H1 (cell line): ENCODE measurements around the gene CRTAC1. TPM values are rescaled to one million over a fixed set of nuclear protein-coding genes. Genes with fewer than 3 reads are reported as not detected.

ENCODE experiments used
- CTCF ChIA-PET: fragments of 300-600 bp; sonication (Branson Sonifier 250); formaldehyde crosslinking; loops from one replicate; lab custom pipeline; 2021; ENCODE audit not compliant: partially characterized antibody; lab: Charles Lee
- POLR2A ChIA-PET: fragments of 300-600 bp; sonication (Branson Sonifier 250); formaldehyde crosslinking; loops from one replicate; lab custom pipeline; 2021; ENCODE audit warnings: inconsistent platforms; ENCODE audit not compliant: partially characterized antibody; lab: Charles Lee
- DNase-seq, 2 experiments: peaks; one replicate each; pipeline versions ENCODE4 v3.0.0 to v3.0.0-alpha.2; 2010 to 2022; ENCODE audit warnings: low spot score in 2 of 2, low read depth in 1 of 2, mixed read lengths in 1 of 2
- FAIRE-seq: peaks from 2 replicates; lab custom pipeline; 2011; peaks lifted over from hg19 to GRCh38; lab: Jason Lieb, UNC
- H2AFZ ChIP-seq: 2 replicates; pipeline ENCODE4 v1.8.1; 2012; ENCODE audit warnings: low read length, inconsistent platforms
- H2AK5ac ChIP-seq: 2 replicates; pipeline ENCODE4 v1.6.1; 2013; ENCODE audit warnings: low read depth, low read length
- H2BK120ac ChIP-seq: replicated peaks from 2 replicates; pipeline ENCODE3; 2013; ENCODE audit warnings: low read depth, low read length, inconsistent platforms
- H2BK12ac ChIP-seq: 2 replicates; pipeline ENCODE4 v1.6.1; 2013; ENCODE audit warnings: low read depth, low read length
- H2BK15ac ChIP-seq: 2 replicates; pipeline ENCODE4 v1.6.1; 2013; ENCODE audit warnings: low read length
- H2BK20ac ChIP-seq: 2 replicates; pipeline ENCODE4 v1.6.1; 2013; ENCODE audit warnings: low read length
- H2BK5ac ChIP-seq: 2 replicates; pipeline ENCODE4 v1.6.1; 2013; ENCODE audit warnings: low read depth, low read length
- H3K14ac ChIP-seq: 2 replicates; pipeline ENCODE4 v1.6.1; 2013; ENCODE audit warnings: inconsistent platforms; ENCODE audit not compliant: insufficient read length
- H3K18ac ChIP-seq: 2 replicates; pipeline ENCODE4 v1.6.1; 2013; ENCODE audit warnings: low read length; ENCODE audit errors: extremely low read depth
- H3K23ac ChIP-seq: 2 replicates; pipeline ENCODE4 v1.6.1; 2013; ENCODE audit warnings: inconsistent platforms; ENCODE audit not compliant: insufficient read length
- H3K23me2 ChIP-seq: 2 replicates; pipeline ENCODE4 v1.6.1; 2013; ENCODE audit warnings: low read depth, low read length
- H3K27ac ChIP-seq: 2 replicates; pipeline ENCODE4 v1.6.1; 2011; ENCODE audit warnings: low read depth, low read length, inconsistent platforms
- H3K27me3 ChIP-seq, 4 experiments: replicated peaks in 1 of 4; 1 replicate in 1 of 4; 2 replicates in 3 of 4; pipeline versions ENCODE4 v1.6.1 to v1.8.1; 2011 to 2013; ENCODE audit warnings: low read length in 3 of 4, mild to moderate bottlenecking in 3 of 4, inconsistent platforms in 2 of 4, mixed read lengths in 2 of 4, moderate library complexity in 1 of 4; ENCODE audit not compliant: control insufficient read depth in 3 of 4, insufficient read depth in 3 of 4; ENCODE audit errors: extremely low read depth in 1 of 4
- H3K36me3 ChIP-seq, 4 experiments: 2 replicates each; pipeline versions ENCODE4 v1.6.1 to v1.8.1; 2011 to 2013; ENCODE audit warnings: mild to moderate bottlenecking in 4 of 4, low read length in 3 of 4, moderate library complexity in 2 of 4, control low read depth in 1 of 4, inconsistent platforms in 1 of 4; ENCODE audit not compliant: insufficient read depth in 4 of 4, control insufficient read depth in 2 of 4
- H3K4ac ChIP-seq: replicated peaks from 2 replicates; pipeline ENCODE3; 2013; ENCODE audit warnings: low read length, low read depth, mixed read lengths, inconsistent platforms; ENCODE audit not compliant: insufficient read length
- H3K4me1 ChIP-seq, 4 experiments: replicated peaks in 1 of 4; 1 replicate in 1 of 4; 2 replicates in 3 of 4; pipeline versions ENCODE4 v1.6.1 to v1.8.1; 2011 to 2013; ENCODE audit warnings: low read length in 3 of 4, inconsistent platforms in 2 of 4, mixed read lengths in 1 of 4; ENCODE audit not compliant: insufficient read depth in 4 of 4, control insufficient read depth in 3 of 4
- H3K4me2 ChIP-seq, 2 experiments: 2 replicates each; pipeline versions ENCODE4 v1.6.1 to v1.8.1; 2011 to 2013; ENCODE audit warnings: low read depth in 2 of 2, low read length in 2 of 2, control low read depth in 1 of 2, inconsistent platforms in 1 of 2, mild to moderate bottlenecking in 1 of 2; ENCODE audit not compliant: insufficient read depth in 1 of 2
- H3K4me3 ChIP-seq, 4 experiments: fragments of 200-600, 300-600 bp in 1 of 4; sonication (generic), shearing (Covaris generic), sonication (Bioruptor Twin) in 1 of 4; 2 replicates each; pipeline versions ENCODE4 v1.5.1 to v1.8.1; 2011 to 2016; ENCODE audit warnings: low read length in 4 of 4, low read depth in 3 of 4, control low read depth in 2 of 4, inconsistent platforms in 2 of 4, mild to moderate bottlenecking in 2 of 4, mixed read lengths in 1 of 4, moderate library complexity in 1 of 4; ENCODE audit not compliant: insufficient read depth in 2 of 4; ENCODE audit errors: extremely low read depth in 1 of 4
- H3K56ac ChIP-seq: replicated peaks from 2 replicates; pipeline ENCODE3; 2013; ENCODE audit warnings: low read depth, mild to moderate bottlenecking, mixed read lengths, low read length, inconsistent platforms; ENCODE audit not compliant: insufficient read length
- H3K79me1 ChIP-seq: 2 replicates; pipeline ENCODE4 v1.6.1; 2013; ENCODE audit warnings: low read depth, low read length, control low read depth
- H3K79me2 ChIP-seq, 2 experiments: 2 replicates each; pipeline versions ENCODE4 v1.6.1 to v1.8.1; 2012 to 2013; ENCODE audit warnings: low read length in 2 of 2, mild to moderate bottlenecking in 2 of 2, inconsistent platforms in 1 of 2; ENCODE audit not compliant: insufficient read depth in 2 of 2, control insufficient read depth in 1 of 2
- H3K9ac ChIP-seq, 4 experiments: replicated peaks in 1 of 4; 1 replicate in 1 of 4; 2 replicates in 3 of 4; pipeline versions ENCODE4 v1.6.1 to v1.8.1; 2011 to 2013; ENCODE audit warnings: low read depth in 3 of 4, low read length in 3 of 4, control low read depth in 2 of 4, mild to moderate bottlenecking in 2 of 4, moderate library complexity in 2 of 4, inconsistent platforms in 1 of 4; ENCODE audit errors: extremely low read depth in 1 of 4
- H3K9me3 ChIP-seq, 2 experiments: 2 replicates each; pipeline versions ENCODE4 v1.6.1 to v1.8.1; 2012 to 2013; ENCODE audit warnings: mild to moderate bottlenecking in 2 of 2, moderate library complexity in 2 of 2, control low read depth in 1 of 2, inconsistent platforms in 1 of 2, low read depth in 1 of 2, low read length in 1 of 2, mixed read lengths in 1 of 2; ENCODE audit not compliant: insufficient read depth in 2 of 2
- H4K20me1 ChIP-seq, 2 experiments: replicated peaks in 1 of 2; 2 replicates each; pipeline versions ENCODE3 to v1.8.1; 2011 to 2013; ENCODE audit warnings: inconsistent platforms in 2 of 2, low read length in 2 of 2, mild to moderate bottlenecking in 1 of 2; ENCODE audit not compliant: insufficient read depth in 2 of 2, control insufficient read depth in 1 of 2
- H4K5ac ChIP-seq: 2 replicates; pipeline ENCODE4 v1.6.1; 2013; ENCODE audit warnings: low read length, low read depth, mixed read lengths, inconsistent platforms; ENCODE audit not compliant: insufficient read length
- H4K8ac ChIP-seq: 2 replicates; pipeline ENCODE4 v1.8.0; 2013; ENCODE audit warnings: mild to moderate bottlenecking, moderate library complexity, low read length, inconsistent platforms; ENCODE audit not compliant: insufficient read depth; ENCODE audit errors: extremely low read depth
- H4K91ac ChIP-seq: replicated peaks from 2 replicates; pipeline ENCODE3; 2013; ENCODE audit warnings: low read length, mixed read lengths, inconsistent platforms; ENCODE audit not compliant: insufficient read length
- ASH2L ChIP-seq: fragments of 200-600, 300-600 bp; sonication (generic); IDR thresholded peaks from one replicate; pipeline ENCODE4 v1.7.1; 2017; ENCODE audit warnings: low read length
- CBX5 ChIP-seq: fragments of 300-800, 300-1000 bp; sonication (generic); IDR thresholded peaks from 2 replicates; pipeline ENCODE4 v1.7.1; 2016; ENCODE audit warnings: antibody characterized with exemption, low read length, low read depth
- CEBPB ChIP-seq: IDR thresholded peaks from 2 replicates; pipeline ENCODE4 v1.6.1; 2012; ENCODE audit warnings: low read depth, low read length
- EZH2 ChIP-seq: fragments of 200-600 bp; sonication (generic); IDR thresholded peaks from 2 replicates; pipeline ENCODE4 v1.7.1; 2012; ENCODE audit warnings: low read depth, mild to moderate bottlenecking, moderate library complexity, low read length, inconsistent platforms; ENCODE audit not compliant: severe bottlenecking
- JUN ChIP-seq: IDR thresholded peaks from 2 replicates; pipeline ENCODE4 v1.6.1; 2011; ENCODE audit warnings: low read depth, mild to moderate bottlenecking, improper control_type of control experiment, low read length
- KDM4A ChIP-seq: IDR thresholded peaks from one replicate; pipeline ENCODE4 v1.7.1; 2012; ENCODE audit warnings: low read depth, mild to moderate bottlenecking, moderate library complexity, low read length, inconsistent platforms; ENCODE audit not compliant: severe bottlenecking
- KDM5A ChIP-seq: fragments of 200-600 bp; IDR thresholded peaks from 2 replicates; pipeline ENCODE4 v1.7.1; 2012; ENCODE audit warnings: mild to moderate bottlenecking, low read length, inconsistent platforms, mixed read lengths
- NRF1 ChIP-seq: IDR thresholded peaks from 2 replicates; pipeline ENCODE4 v1.6.1; 2011; ENCODE audit warnings: mild to moderate bottlenecking, low read depth, low read length, improper control_type of control experiment
- RAD21 ChIP-seq, 2 experiments: IDR thresholded peaks in 1 of 2; conservative IDR thresholded peaks in 1 of 2; 2 replicates each; pipeline ENCODE4 v1.6.1; 2011; ENCODE audit warnings: low read depth in 2 of 2, low read length in 2 of 2, improper control_type of control experiment in 1 of 2, inconsistent platforms in 1 of 2, mild to moderate bottlenecking in 1 of 2, moderate library complexity in 1 of 2
- RNF2 ChIP-seq: fragments of 200-900, 300-1000 bp; sonication (generic); IDR thresholded peaks from 2 replicates; pipeline ENCODE4 v1.7.1; 2016; ENCODE audit warnings: borderline replicate concordance, low read depth, mild to moderate bottlenecking, antibody characterized with exemption, low read length; ENCODE audit not compliant: poor library complexity, severe bottlenecking; ENCODE audit errors: missing control alignments
- RXRA ChIP-seq: IDR thresholded peaks from 2 replicates; pipeline ENCODE4 v1.6.1; 2011; ENCODE audit warnings: low read depth, mild to moderate bottlenecking, low read length, moderate library complexity; ENCODE audit not compliant: insufficient read depth
- SP2 ChIP-seq: IDR thresholded peaks from 2 replicates; pipeline ENCODE4 v1.6.1; 2012; ENCODE audit warnings: mild to moderate bottlenecking, low read length, inconsistent platforms
- TAF1 ChIP-seq: IDR thresholded peaks from 2 replicates; pipeline ENCODE4 v1.6.1; 2011; ENCODE audit warnings: mild to moderate bottlenecking, low read depth, low read length
- TCF12 ChIP-seq: IDR thresholded peaks from 2 replicates; pipeline ENCODE4 v1.6.1; 2011; ENCODE audit warnings: low read depth, mild to moderate bottlenecking, low read length
- WGBS, 2 experiments: shearing (Covaris generic) in 1 of 2; methylation state at CpG; one replicate each; pipeline versions ENCODE4 v1.1.6 to v1.1.7; 2013 to 2015; ENCODE audit warnings: low lambda C conversion rate in 2 of 2, mixed read lengths in 2 of 2, inconsistent platforms in 1 of 2, low coverage in 1 of 2, missing lambda C conversion rate in 1 of 2; ENCODE audit not compliant: insufficient replicate concordance in 2 of 2, insufficient coverage in 1 of 2, insufficient read length in 1 of 2; ENCODE audit errors: extremely low coverage in 1 of 2, missing lambda C conversion rate in 1 of 2; 5-methylcytosine and 5-hydroxymethylcytosine counted together
- polyA plus RNA-seq, 7 experiments: library from polyadenylated mRNA; depleted of rRNA in 3 of 7; stranded (reverse) in 5 of 7; unstranded in 2 of 7; fragments of >200 nt in 5 of 7; fragments of 200-250 nt in 2 of 7; gene quantifications; 1 replicate in 5 of 7; 2 replicates in 1 of 7; 4 replicates in 1 of 7; pipeline versions ENCODE4 v1.2.1 to v1.2.3, GENCODE V29; 2011 to 2013; ENCODE audit warnings: missing spikeins in 2 of 7, mixed read lengths in 2 of 7
- total RNA-seq: library from RNA; stranded (reverse); fragmentation: NEBNext Ultra II Directional; extraction: Animal tissue kit (Norgen Biotek cat#: 25700); gene quantifications from 2 replicates; pipeline ENCODE4 v1.2.1, GENCODE V29; 2021

The CRTAC1 gene
- total and polyA plus RNA-seq, 2 of the 8 experiments (the other 6 are each of a cell fraction or from before 2014, with no cell fraction given), result 0.91 to 1.2 TPM

GRCh38 chr10:97940534-97940933 lies 89.9 kb downstream of the CRTAC1 start:
- H3K18ac ChIP-seq, result no peak overlapping the region
- no peak overlapping the region for H2BK20ac ChIP-seq
- no peak overlapping the region for H3K56ac ChIP-seq
- no peak overlapping the region for H2BK5ac ChIP-seq
- H3K4me3 ChIP-seq, result no peak overlapping the region
- H2AK5ac ChIP-seq, result no peak overlapping the region
- TF ChIP-seq RXRA, result no peak
- no peak for TF ChIP-seq ASH2L
- TF ChIP-seq CEBPB, result no peak
- no peak for TF ChIP-seq SP2
- TF ChIP-seq KDM4A, result no peak
- TF ChIP-seq RAD21 (IDR thresholded peaks at IDR 0.05 in 1 of 2, conservative IDR thresholded peaks at IDR 0.05 in 1 of 2; ENCODE audit: low read depth in 2 of 2, low read length in 2 of 2), result no peak
- no peak for TF ChIP-seq CBX5
- no peak for TF ChIP-seq EZH2
- TF ChIP-seq NRF1, result no peak
- no peak for TF ChIP-seq TCF12
- TF ChIP-seq TAF1, result no peak
- TF ChIP-seq RNF2, result no peak
- TF ChIP-seq JUN, result no peak
- TF ChIP-seq KDM5A, result no peak
- H3K36me3 ChIP-seq, result no peaks in the 10 kb centered on the region
- no peak overlapping the region for H3K4ac ChIP-seq
- no peak overlapping the region for H2BK12ac ChIP-seq
- no peak overlapping the region for H3K23ac ChIP-seq
- CTCF ChIA-PET, result interaction anchor here (0.7 to 3.3 kb wide), 6 partner anchors 26 to 149 kb away, joined by 3 to 14 read pairs (median 4); no protein-coding TSS in a partner anchor
- 85% methylated on average over 6 of the region's 6 CpGs; no CpG with 5 or more reads in 1 of the 2 experiments for WGBS, 2 experiments
- H3K4me1 ChIP-seq, result no peaks in the 10 kb centered on the region; a peak in 1 of 7 replicates
- no peak overlapping the region for H4K5ac ChIP-seq
- no peak overlapping the region for H4K8ac ChIP-seq
- H3K9ac ChIP-seq, result no peak overlapping the region
- H3K27me3 ChIP-seq, result no peaks in the 10 kb centered on the region
- peaks cover 0 to 5% of the 10 kb centered on the region in 2 experiments; a peak in 1 of 4 replicates for H3K9me3 ChIP-seq
- no peak overlapping the region for H2AFZ ChIP-seq
- DNase-seq (no peak), FAIRE-seq (no peak)
- POLR2A ChIA-PET, result no interaction called here
- no peak overlapping the region for H3K4me2 ChIP-seq
- no peaks in the 10 kb centered on the region for H3K79me1 ChIP-seq
- H3K23me2 ChIP-seq, result no peaks in the 10 kb centered on the region; the same call in 1 of the 2 replicates
- H3K14ac ChIP-seq, result no peak overlapping the region
- H3K27ac ChIP-seq, result no peak overlapping the region
- H4K91ac ChIP-seq, result no peak overlapping the region
- no peaks in the 10 kb centered on the region for H3K79me2 ChIP-seq
- H4K20me1 ChIP-seq, result no peaks in the 10 kb centered on the region
- no peak overlapping the region for H2BK120ac ChIP-seq
- no peak overlapping the region for H2BK15ac ChIP-seq
